ENCODE data around the gene TMEM272.

TMEM272 gene

GRCh38 chr13:51834581-51835171 lies 10.3 kb downstream of the TMEM272 start:
- H3K27me3 ChIP-seq (ENCODE audit: insufficient read depth, low read length, poor library complexity): peaks cover 18% of the 10 kb centered on the region
- no peaks in the 10 kb centered on the region for H3K36me3 ChIP-seq (ENCODE audit: insufficient read depth, low read length)
- no peak overlapping the region for H3K27ac ChIP-seq (ENCODE audit: low read length)
- H3K79me2 ChIP-seq (ENCODE audit: insufficient read depth, low read length): no peaks in the 10 kb centered on the region
- DNase-seq (no peak), ATAC-seq (ENCODE audit: insufficient read depth, low read depth) (no peak)
- no peaks in the 10 kb centered on the region for H3K9me3 ChIP-seq (ENCODE audit: insufficient read depth, low read length, severe bottlenecking)
- H3K4me3 ChIP-seq (ENCODE audit: low read depth in 1 of 2, low read length in 2 of 2): no peak overlapping the region
- no peaks in the 10 kb centered on the region for H3K4me1 ChIP-seq (ENCODE audit: insufficient read depth, low read length)
- no peaks in the 10 kb centered on the region for H4K20me1 ChIP-seq (ENCODE audit: insufficient read depth, low read length)
- TF ChIP-seq EZH2 (IDR thresholded peaks at IDR 0.05; ENCODE audit: borderline replicate concordance, low read depth, low read length, severe bottlenecking) (no peak), CTCF (IDR thresholded peaks at IDR 0.05; ENCODE audit: borderline replicate concordance, extremely low read depth, low read length, poor library complexity, severe bottlenecking) (no peak)
- H3K4me2 ChIP-seq (ENCODE audit: insufficient read depth, low read length): no peak overlapping the region
- H3K9ac ChIP-seq (ENCODE audit: low read depth, low read length): no peak overlapping the region
- H2AFZ ChIP-seq (ENCODE audit: low read depth, low read length): no peak overlapping the region

GRCh38 chr13:51833980-51834379 lies 11.0 kb downstream of the TMEM272 start:
- Histone ChIP-seq H3K9ac (ENCODE audit: low read depth, low read length) (no peak overlapping the region), H3K27me3 (ENCODE audit: insufficient read depth, low read length, poor library complexity) (peaks cover 16% of the 10 kb centered on the region)
- TF ChIP-seq CTCF (IDR thresholded peaks at IDR 0.05; ENCODE audit: borderline replicate concordance, extremely low read depth, low read length, poor library complexity, severe bottlenecking) (no peak), EZH2 (IDR thresholded peaks at IDR 0.05; ENCODE audit: borderline replicate concordance, low read depth, low read length, severe bottlenecking) (no peak)

GRCh38 chr13:51832471-51833152 lies 12.4 kb downstream of the TMEM272 start:
- Histone ChIP-seq H3K4me1 (ENCODE audit: insufficient read depth, low read length) (no peaks in the 10 kb centered on the region), H3K4me2 (ENCODE audit: insufficient read depth, low read length) (no peak overlapping the region), H3K79me2 (ENCODE audit: insufficient read depth, low read length) (no peaks in the 10 kb centered on the region), H3K27ac (ENCODE audit: low read length) (no peak overlapping the region), H3K36me3 (ENCODE audit: insufficient read depth, low read length) (no peaks in the 10 kb centered on the region), H3K9ac (ENCODE audit: low read depth, low read length) (no peak overlapping the region), H4K20me1 (ENCODE audit: insufficient read depth, low read length) (no peaks in the 10 kb centered on the region), H3K9me3 (ENCODE audit: insufficient read depth, low read length, severe bottlenecking) (no peaks in the 10 kb centered on the region), H3K4me3 (ENCODE audit: low read depth in 1 of 2, low read length in 2 of 2) (no peak overlapping the region), H3K27me3 (ENCODE audit: insufficient read depth, low read length, poor library complexity) (peaks cover 19% of the 10 kb centered on the region), H2AFZ (ENCODE audit: low read depth, low read length) (no peak overlapping the region)
- TF ChIP-seq CTCF (IDR thresholded peaks at IDR 0.05; ENCODE audit: borderline replicate concordance, extremely low read depth, low read length, poor library complexity, severe bottlenecking): peak; percentile 46
- TF ChIP-seq EZH2 (IDR thresholded peaks at IDR 0.05; ENCODE audit: borderline replicate concordance, low read depth, low read length, severe bottlenecking): no peak
- ATAC-seq (ENCODE audit: insufficient read depth, low read depth): peak; percentile 74
- peak; percentile 26 for DNase-seq

More at GRCh38 chr13:51833980-51834379, 11.0 kb downstream of the TMEM272 start:
- Histone ChIP-seq H3K79me2 (ENCODE audit: insufficient read depth, low read length) (no peaks in the 10 kb centered on the region), H3K9me3 (ENCODE audit: insufficient read depth, low read length, severe bottlenecking) (no peaks in the 10 kb centered on the region), H3K4me1 (ENCODE audit: insufficient read depth, low read length) (no peaks in the 10 kb centered on the region), H3K36me3 (ENCODE audit: insufficient read depth, low read length) (no peaks in the 10 kb centered on the region), H2AFZ (ENCODE audit: low read depth, low read length) (no peak overlapping the region), H3K4me2 (ENCODE audit: insufficient read depth, low read length) (no peak overlapping the region), H3K4me3 (ENCODE audit: low read depth in 1 of 2, low read length in 2 of 2) (no peak overlapping the region), H3K27ac (ENCODE audit: low read length) (no peak overlapping the region), H4K20me1 (ENCODE audit: insufficient read depth, low read length) (no peaks in the 10 kb centered on the region)
- ATAC-seq (ENCODE audit: insufficient read depth, low read depth) (no peak), DNase-seq (no peak)
